H1 (cell line): ENCODE results near the gene PNCK. TPM values are rescaled to one million over a fixed set of nuclear protein-coding genes. Genes with fewer than 3 reads are reported as not detected.

ENCODE experiments used
- BACH1 ChIP-seq: IDR thresholded peaks from 2 replicates; pipeline ENCODE4 v1.6.1; 2012; ENCODE audit warnings: low read length, improper control_type of control experiment
- CBX5 ChIP-seq: fragments of 300-800, 300-1000 bp; sonication (generic); IDR thresholded peaks from 2 replicates; pipeline ENCODE4 v1.7.1; 2016; ENCODE audit warnings: antibody characterized with exemption, low read length, low read depth
- CTBP2 ChIP-seq: IDR thresholded peaks from 2 replicates; pipeline ENCODE4 v1.7.0; 2011; ENCODE audit warnings: borderline replicate concordance, mild to moderate bottlenecking, moderate library complexity, mixed read lengths, low read length; ENCODE audit not compliant: insufficient read depth, insufficient read length
- HDAC2 ChIP-seq, 2 experiments: fragments of 300-600 bp in 1 of 2; sonication (generic) in 1 of 2; IDR thresholded peaks; 2 replicates each; pipeline ENCODE4 v1.6.1; 2011 to 2012; ENCODE audit warnings: low read depth in 2 of 2, low read length in 2 of 2, mild to moderate bottlenecking in 2 of 2, moderate library complexity in 2 of 2, borderline replicate concordance in 1 of 2, inconsistent platforms in 1 of 2
- POU5F1 ChIP-seq: IDR thresholded peaks from 2 replicates; pipeline ENCODE4 v1.6.1; 2011; ENCODE audit warnings: low read depth, mild to moderate bottlenecking, low read length, moderate library complexity
- TAF7 ChIP-seq: optimal IDR thresholded peaks from 2 replicates; pipeline ENCODE3; 2011; ENCODE audit warnings: low read depth, mild to moderate bottlenecking, inconsistent platforms, low read length, moderate library complexity, borderline replicate concordance
- YY1 ChIP-seq: IDR thresholded peaks from 2 replicates; pipeline ENCODE4 v1.6.1; 2011; ENCODE audit warnings: low read depth, mild to moderate bottlenecking, low read length
- polyA plus RNA-seq, 7 experiments: library from polyadenylated mRNA; depleted of rRNA in 3 of 7; stranded (reverse) in 5 of 7; unstranded in 2 of 7; fragments of >200 nt in 5 of 7; fragments of 200-250 nt in 2 of 7; gene quantifications; 1 replicate in 5 of 7; 2 replicates in 1 of 7; 4 replicates in 1 of 7; pipeline versions ENCODE4 v1.2.1 to v1.2.3, GENCODE V29; 2011 to 2013; ENCODE audit warnings: missing spikeins in 2 of 7, mixed read lengths in 2 of 7
- total RNA-seq: library from RNA; stranded (reverse); fragmentation: NEBNext Ultra II Directional; extraction: Animal tissue kit (Norgen Biotek cat#: 25700); gene quantifications from 2 replicates; pipeline ENCODE4 v1.2.1, GENCODE V29; 2021
- TF ChIP-seq, protein P1 (sequence below): IDR thresholded peaks from 2 replicates; pipeline ENCODE4 v1.6.1; 2012; ENCODE audit warnings: inconsistent platforms
- TF ChIP-seq, protein P2 (sequence below): IDR thresholded peaks from 2 replicates; pipeline ENCODE4 v1.6.1; 2012; ENCODE audit warnings: inconsistent platforms

The PNCK gene
- total and polyA plus RNA-seq, 2 of the 8 experiments (the other 6 are each of a cell fraction or from before 2014, with no cell fraction given), result 6.2 to 6.3 TPM

DNA sequence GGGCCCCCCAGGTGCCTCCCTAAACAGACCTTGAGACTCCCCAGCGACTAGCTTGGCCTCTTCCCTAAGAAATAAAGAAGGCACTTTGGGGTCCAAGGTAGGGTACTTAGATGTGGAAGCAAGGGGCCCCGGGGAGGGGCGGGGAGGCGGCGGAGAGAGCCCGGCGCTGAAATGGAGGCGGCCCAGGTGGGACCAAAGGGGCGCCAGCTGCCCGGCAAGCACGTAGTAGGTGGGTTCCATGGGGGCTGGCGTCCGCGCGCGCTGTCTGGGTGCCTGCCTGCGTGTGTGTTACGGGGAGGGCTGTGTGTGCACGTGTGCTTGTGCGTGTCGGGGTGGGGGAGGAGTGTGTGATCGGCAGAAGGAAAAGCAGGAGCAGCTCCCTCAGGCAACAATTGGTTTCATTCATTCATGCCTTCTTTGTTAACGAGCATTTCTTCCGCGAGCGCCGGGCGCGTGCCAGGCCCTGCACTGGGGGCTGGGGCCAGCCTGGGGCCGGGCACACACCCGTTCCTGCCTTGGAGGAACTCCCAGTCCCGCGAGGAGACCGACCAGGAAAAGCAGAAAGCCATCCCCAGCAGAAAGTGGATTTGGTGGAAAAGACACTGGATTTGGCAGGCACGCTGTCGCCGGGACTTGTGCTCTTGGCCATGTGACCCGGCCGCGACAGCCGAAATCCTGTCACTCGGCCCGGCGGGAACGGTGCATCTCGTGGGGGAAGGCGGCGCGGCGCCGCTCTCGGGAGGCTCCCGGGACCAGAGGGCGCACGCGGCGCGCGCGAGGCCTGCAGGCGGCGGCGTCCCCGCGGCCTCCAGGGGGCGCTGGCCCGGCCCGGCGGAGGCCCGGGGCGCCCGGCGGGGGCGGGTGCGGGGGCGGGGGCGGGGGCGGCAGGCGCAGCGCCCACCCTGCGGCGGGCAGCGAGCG, 29.9 kb downstream of the PNCK start (continued):
- no peak for TF ChIP-seq HDAC2 (IDR thresholded peaks at IDR 0.05; ENCODE audit: borderline replicate concordance in 1 of 2, low read depth in 2 of 2, low read length in 2 of 2)
- TF ChIP-seq YY1, result no peak
- no peak for TF ChIP-seq CTBP2
- no peak for TF ChIP-seq TAF7
- TF ChIP-seq, protein P1, sequence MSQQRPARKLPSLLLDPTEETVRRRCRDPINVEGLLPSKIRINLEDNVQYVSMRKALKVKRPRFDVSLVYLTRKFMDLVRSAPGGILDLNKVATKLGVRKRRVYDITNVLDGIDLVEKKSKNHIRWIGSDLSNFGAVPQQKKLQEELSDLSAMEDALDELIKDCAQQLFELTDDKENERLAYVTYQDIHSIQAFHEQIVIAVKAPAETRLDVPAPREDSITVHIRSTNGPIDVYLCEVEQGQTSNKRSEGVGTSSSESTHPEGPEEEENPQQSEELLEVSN, result 0 out of 2 replicates have a peak, but pooled peaks have one; percentile 29
- TF ChIP-seq CBX5, result no peak
- TF ChIP-seq POU5F1, result no peak
- no peak for TF ChIP-seq BACH1
- TF ChIP-seq, protein P2, sequence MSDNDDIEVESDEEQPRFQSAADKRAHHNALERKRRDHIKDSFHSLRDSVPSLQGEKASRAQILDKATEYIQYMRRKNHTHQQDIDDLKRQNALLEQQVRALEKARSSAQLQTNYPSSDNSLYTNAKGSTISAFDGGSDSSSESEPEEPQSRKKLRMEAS, result 0 out of 2 replicates have a peak, but pooled peaks have one; percentile 6
- TF ChIP-seq, all 59 proteins: peak for 6
